ENCODE measurements around the gene DUS1L.

DUS1L gene

DNA sequence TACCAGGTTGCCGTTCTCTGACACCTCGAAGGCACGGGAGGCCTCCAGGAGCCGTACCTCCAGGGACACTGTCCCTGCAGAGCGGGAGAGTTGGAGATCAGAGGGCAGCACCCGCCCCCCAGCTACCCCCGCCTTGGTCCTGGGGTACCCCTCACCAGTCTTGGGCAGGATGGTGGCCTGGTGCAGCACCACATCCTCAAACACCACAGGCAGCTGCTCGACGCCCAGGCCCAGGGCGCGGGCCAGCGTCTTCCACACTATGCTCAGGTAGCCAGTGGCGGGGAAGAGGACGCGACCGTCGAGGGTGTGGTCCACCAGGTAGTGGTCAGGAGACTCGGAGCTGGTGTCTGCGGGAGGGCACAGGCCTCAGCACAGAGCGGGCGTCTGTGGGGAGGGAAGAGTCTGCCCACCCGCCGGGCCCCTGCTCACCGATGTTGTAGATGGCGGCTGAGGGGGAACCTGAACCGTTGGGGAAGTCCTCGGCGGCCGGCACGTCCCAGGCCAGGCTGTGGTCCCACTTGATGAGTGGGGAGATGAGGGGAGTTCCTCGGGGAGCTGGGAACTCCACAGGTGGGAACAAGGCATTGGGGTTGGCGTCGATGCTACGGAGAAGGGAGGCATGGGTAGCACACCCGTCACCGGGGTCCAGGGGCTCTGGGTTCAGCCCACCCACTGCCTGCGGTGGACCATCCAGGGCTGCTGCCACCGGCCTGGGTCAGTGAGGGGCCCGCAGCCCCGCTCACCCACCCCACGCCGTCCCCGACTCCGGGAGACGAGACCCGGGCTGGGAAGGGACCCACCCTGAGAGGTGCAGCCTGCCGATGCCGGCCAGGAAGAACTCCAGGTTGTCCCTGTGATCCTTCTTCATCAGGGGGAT is 22.6 kb upstream of the DUS1L start:
- DNase-seq: no peak

DNA sequence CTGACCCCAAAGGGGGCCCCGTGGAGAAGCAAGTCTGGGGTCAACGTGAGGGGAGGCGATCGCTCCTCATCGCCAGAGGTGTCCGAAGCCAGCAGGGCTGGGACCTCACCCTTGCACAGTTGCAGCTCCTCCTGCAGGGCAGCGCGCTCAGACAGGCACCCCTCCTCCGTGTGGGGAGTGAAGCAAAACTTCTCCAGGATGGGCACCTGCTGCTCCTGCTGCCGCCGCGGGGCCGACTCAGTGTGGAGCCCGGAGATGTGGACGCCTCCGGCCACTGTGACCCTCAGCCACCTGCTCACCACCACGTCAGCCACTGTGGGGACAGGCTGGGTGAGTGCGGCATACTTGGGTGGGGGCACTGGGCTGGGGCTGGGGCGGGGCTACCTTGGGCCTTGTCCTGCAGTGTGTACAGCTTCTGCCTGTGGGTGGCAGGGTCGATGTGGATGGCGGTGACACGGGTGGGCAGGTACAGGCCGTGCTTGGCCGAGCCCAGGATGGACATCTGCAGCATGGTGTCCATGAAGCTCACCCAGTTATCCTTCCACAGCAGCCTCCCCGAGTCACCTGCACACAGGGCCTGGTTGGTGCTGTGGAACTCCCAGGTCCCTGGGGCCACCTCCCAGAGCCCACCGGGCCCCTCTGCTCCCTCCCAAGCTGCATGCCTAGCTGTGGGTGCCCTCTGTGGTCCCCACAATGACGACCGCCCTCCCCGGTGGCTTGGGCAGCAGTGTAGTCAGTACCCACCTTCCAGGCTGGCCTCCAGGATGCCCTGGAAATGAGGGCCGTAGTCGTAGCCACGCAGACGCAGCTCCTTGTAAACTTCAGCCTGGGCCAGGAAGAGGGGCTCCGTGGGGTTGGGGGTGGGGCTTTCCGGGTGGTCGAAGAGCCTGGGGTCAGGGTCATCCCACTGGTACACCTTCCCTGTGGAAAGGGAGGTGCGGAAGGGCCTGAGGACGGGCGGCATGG is 21.6 kb upstream of the DUS1L start:
- DNase-seq: no peak

DNA sequence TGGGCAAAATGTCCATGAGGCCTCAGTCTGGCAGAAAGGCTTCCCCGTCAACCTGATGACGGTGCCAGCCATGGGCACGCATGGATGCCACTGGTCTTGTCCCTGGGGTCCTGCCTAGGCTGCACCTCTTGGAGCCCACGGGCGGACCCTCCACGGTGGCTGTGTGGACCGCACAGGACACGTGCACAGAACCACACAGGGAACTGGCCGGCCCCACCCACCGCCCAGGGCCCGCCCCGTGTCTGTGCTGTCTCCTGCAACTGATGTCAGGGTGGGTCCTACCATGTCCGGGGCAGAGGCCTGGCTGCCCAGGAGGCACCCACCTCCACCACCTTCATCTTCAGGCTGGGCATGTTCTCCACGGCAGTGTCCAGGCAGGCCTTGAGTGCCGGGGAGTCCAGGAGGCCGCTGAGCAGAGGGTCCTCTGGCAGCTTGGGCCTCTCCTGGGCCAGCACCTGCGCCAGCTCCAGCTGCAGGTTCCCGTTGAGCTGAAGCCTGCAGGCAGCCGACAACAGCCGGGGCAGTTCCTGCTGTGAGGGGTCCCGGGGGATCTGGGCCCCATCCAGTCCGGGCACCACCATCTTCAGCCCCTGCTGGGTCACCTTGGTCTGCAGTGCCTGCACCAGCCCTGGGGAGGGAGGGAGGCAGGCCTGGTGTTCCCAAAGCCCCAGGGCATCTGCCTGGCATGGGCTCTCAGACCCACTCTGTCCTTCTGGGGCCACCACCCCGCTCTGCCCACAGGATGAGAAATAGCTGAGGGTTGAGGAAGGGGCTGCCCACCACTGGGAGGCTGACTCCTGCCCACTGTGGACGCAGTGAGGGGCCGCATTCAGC is 20.5 kb upstream of the DUS1L start:
- no peak for DNase-seq

GRCh38 chr17:82085031-82085861 is 19.6 kb upstream of the DUS1L start:
- DNase-seq: no peak

DNA sequence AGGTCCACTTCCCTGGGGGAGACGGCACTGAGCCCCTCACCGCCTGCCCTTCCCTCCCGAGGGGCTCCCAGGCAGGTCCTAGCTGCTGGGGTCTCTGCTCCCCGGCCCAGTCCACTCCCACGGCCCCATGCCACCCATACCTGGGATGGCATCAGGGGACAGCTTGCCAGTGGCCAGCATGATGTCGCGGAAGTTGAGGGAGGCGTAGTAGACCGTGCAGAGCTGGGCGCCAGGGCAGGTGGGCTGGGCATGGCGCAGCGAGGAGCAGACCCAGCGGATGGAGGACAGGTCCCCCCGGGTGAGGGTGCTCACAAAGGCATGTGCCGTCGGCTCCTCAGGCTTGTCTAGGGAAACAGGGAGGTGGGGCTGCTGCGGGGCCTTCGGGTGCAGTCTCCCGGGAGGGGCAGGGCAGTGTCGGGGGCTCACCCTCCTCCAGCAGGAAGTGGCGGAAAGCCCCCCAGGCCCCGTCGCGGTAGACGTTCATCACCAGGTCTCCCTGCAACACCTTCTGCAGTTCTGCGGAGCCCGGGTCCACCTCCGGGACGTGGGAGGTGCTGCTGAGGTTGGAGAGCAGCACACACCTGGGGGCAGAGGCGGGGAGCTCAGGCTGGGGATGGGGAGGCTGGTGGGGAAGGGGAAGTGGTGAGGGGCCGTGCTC is 18.9 kb upstream of the DUS1L start:
- no peak for DNase-seq

DNA sequence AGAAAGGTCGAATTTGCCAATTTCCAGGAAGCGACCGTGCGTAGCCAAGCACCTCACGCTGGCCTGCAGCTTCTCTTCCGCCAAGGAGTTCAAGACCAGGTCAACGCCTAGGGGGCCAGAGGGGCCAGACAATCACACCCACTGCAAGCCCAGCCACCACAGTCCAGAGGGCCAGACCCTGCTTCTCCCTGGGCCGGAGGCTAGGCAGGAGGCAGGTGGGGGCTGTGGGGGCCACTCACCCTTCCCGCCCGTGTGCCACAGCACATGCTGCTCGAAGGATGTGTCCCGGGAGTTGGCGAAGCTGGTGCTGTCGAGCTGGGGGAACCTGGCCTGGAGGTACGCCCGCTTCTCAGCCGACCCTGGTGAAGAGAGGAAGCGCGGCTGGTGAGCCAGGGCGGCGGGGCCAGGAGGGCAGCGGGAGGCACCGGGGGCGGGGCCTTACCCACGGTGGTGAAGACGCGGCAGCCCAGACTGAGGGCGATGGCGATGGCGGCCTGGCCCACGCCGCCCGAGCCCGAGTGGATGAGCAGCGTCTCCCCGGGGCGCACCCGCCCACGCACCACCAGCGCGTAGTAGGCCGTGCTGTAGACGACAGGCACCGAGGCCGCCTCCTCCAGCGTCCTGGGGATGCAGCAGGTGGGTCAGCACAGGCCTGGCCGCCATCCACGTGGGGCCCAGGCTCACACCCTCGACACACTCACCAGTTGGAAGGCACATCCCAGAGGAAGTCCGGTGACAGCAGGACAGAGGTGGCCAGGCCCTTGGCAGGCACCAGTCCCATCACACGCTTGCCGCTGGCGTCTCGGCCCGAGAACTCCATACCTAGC is 18.1 kb upstream of the DUS1L start:
- no peak for DNase-seq

- DNase-seq: no peak
Observed at GRCh38 chr17:82083009-82083408, 17.4 kb upstream of the DUS1L start.

DNA sequence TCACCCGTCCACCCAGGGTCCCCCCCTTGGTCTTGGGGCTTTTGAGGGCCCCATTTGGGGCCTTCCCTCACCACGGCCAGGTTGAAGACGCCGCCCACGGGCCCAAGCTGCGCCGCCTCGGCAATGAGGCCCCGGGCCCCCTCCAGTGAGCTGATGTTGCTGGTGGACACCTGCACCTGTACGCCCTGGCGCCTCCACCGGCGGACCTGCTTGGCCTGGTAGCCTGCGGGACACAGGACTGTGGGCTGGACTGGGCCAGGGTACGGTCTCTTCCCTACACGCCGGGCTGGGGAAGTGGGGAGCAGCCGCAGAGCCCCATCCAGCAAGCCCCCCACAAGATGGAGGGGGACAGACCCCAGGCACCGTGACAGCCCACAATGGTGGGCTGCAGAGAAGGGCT is 16.9 kb upstream of the DUS1L start:
- no peak for DNase-seq

- no peak for DNase-seq
Observed at GRCh38 chr17:82081966-82082365, 16.4 kb upstream of the DUS1L start.

DNA sequence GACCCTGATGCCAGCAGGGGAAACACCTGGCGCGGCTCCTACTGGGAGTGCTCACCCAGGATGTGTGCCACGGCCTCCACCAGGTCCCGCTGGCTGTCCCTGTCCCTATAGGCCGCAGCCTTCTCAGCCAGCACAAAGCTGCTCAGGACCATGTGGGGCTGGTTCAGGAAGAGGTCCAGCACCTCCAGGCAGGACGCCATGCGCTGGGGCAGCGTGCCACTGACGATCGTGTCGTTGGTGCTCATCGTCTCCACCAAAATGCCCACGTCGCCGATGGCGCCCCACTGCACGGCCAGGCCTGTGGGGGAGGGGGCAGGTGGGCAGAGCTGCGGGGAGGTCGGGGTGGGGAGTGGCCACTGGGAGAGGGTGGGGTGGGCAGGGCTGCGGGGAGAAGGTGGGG is 15.9 kb upstream of the DUS1L start:
- no peak for DNase-seq

- DNase-seq: no peak
Observed at GRCh38 chr17:82080789-82081464, 15.3 kb upstream of the DUS1L start.

DNA sequence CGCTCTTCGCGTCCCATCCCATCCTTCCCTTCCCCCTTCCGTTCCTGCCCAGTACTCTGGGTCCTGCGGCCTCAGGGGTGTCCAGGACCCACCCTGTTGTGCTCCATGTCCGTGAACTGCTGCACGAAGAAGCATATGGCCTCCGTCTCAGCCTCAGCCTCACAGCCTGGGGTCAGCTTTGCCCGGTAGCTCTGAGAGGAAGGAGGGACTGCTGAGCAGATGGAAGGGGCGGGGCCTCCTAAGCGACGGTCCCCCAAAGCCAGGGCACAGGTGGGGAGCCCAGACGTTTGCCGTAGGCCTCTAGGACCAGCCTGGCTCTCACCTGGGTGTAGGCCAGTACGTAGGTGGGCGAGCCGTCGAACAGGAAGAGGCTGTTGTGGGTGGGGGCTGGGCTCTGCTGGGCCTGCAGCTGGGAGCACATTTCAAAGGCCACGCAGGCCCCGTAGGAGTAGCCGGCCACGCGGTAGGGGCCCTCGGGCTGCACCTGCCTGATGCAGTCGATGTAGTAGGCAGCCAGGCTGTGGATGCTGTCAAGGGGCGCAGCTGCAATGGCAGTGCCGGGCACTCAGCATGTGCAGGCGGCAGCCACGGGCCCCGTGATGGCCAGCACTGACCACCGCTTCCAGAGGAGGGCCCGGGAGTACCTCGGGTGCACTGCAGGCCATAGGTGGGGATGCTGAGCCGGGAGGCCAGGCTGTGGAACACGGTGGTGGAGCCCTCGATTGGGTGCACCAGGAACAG is 14.6 kb upstream of the DUS1L start:
- DNase-seq: no peak

DNA sequence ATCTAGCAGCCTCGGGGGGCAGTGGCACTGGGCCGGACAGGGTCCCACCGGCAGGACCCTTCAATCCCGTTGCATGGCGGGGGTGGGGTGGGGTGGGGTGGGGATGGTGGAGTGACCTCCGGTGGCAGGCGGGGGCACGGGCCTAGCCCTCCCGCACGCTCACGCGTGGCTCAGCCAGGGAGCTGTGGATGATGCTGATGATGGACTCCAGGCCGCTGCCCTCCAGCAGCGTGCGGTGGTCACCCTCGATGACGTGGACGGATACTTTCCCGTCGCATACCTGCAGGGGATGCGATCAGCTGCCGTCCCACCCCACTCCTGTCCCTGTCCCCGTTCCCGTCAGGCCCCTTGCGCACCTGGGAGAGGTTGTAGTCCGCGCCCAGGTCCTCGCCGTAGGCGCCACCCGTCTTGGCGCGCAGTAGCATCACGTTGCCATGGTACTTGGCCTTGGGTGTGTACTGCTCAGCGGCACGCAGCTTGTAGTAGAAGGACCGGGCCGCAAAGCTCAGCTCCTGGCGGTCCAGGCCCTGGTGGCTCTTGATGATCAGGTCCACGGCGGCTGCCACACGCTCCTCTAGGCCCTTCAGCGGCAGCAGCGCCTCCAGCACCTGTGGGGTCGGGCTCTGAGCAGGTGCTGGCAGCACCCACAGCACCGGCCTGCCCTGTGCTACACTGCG is 13.5 kb upstream of the DUS1L start:
- DNase-seq: no peak

DNA sequence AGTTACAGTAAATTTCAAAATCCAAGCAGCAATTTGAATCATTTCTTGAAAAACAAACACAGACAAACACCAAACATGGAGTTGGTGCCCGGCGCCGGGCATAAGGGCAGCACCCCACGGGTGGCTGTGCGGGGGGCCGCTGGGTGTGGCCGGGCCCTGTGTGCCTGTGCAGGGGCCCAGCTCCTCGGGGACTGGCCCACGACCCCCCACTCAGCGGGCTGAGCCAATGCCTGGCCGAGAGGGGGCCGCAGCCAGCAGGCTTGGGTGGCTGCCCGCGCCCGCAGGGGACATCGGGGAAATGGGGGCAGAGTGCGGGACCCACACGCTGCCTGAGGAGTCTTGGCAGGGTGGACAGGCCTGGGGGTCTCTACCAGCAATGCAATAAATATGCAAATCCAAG is 12.8 kb upstream of the DUS1L start:
- DNase-seq: no peak

- no peak for DNase-seq
Observed at GRCh38 chr17:82077617-82078358, 12.2 kb upstream of the DUS1L start.

GRCh38 chr17:82076785-82077591 is 11.4 kb upstream of the DUS1L start:
- DNase-seq: no peak
